Stomach smooth muscle (tissue), 2 donors: ENCODE data around the gene RCN2.
A peak's percentile ranks its signal among the peaks of the same experiment; 100 is the strongest.

ENCODE experiments used
- H3K27ac ChIP-seq: one replicate; pipeline ENCODE4 v1.7.0; 2013; ENCODE audit warnings: mild to moderate bottlenecking, low read length, inconsistent platforms
- H3K27me3 ChIP-seq, 2 donors: one replicate each; pipeline ENCODE4 v1.7.0; 2013; ENCODE audit warnings: low read length in 2 of 2; ENCODE audit not compliant: insufficient read depth in 2 of 2, control insufficient read depth in 1 of 2
- H3K36me3 ChIP-seq, 2 donors: one replicate each; pipeline ENCODE4 v1.7.0; 2013; ENCODE audit warnings: low read length in 2 of 2; ENCODE audit not compliant: control insufficient read depth in 2 of 2, insufficient read depth in 2 of 2
- H3K4me1 ChIP-seq: one replicate; pipeline ENCODE4 v1.7.0; 2013; ENCODE audit warnings: low read length; ENCODE audit not compliant: control insufficient read depth, insufficient read depth
- H3K4me3 ChIP-seq, 2 donors: one replicate each; pipeline ENCODE4 v1.7.0; 2013; ENCODE audit warnings: low read length in 2 of 2
- H3K9ac ChIP-seq, 2 donors: one replicate each; pipeline ENCODE4 v1.7.0; 2013; ENCODE audit warnings: low read length in 2 of 2, mild to moderate bottlenecking in 1 of 2
- H3K9me3 ChIP-seq, 2 donors: one replicate each; pipeline ENCODE4 v1.7.0; 2013; ENCODE audit warnings: low read length in 2 of 2; ENCODE audit not compliant: control insufficient read depth in 2 of 2
- donor health status: healthy.
- donor health status: Pancreatic carcinoma.

The RCN2 gene

DNA sequence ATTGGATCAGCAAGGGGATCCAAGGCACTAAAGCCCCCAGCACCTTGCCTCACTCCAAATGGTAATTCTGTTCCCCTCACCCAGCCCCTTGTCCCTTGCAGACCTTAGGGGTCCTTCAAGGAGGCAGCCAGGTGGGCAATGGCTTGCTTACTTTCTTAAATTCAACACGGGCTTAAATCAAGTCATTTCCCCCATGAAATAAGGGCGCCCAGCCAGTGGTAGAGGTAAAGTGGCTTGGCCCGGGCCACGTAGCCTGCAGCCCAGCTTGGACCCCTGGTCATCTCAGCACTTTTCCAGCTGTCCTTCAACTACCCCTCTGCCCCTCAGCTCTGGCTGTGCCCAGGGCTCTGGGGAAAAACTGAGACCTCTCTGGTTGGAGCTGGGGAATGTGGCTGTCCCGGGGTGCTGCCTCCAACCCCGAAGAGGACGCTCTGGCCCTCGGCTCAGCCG, 64.6 kb downstream of the RCN2 start:
- H3K27ac ChIP-seq, result no peak overlapping the region
- H3K27me3 ChIP-seq, result no peaks in the 10 kb centered on the region
- peak overlapping the region in 1 of 2 donors; percentile 55 for H3K4me3 ChIP-seq
- no peaks in the 10 kb centered on the region for H3K9me3 ChIP-seq
- H3K9ac ChIP-seq, result no peak overlapping the region
- no peaks in the 10 kb centered on the region for H3K36me3 ChIP-seq
- H3K4me1 ChIP-seq, result peaks cover 25% of the 10 kb centered on the region

DNA sequence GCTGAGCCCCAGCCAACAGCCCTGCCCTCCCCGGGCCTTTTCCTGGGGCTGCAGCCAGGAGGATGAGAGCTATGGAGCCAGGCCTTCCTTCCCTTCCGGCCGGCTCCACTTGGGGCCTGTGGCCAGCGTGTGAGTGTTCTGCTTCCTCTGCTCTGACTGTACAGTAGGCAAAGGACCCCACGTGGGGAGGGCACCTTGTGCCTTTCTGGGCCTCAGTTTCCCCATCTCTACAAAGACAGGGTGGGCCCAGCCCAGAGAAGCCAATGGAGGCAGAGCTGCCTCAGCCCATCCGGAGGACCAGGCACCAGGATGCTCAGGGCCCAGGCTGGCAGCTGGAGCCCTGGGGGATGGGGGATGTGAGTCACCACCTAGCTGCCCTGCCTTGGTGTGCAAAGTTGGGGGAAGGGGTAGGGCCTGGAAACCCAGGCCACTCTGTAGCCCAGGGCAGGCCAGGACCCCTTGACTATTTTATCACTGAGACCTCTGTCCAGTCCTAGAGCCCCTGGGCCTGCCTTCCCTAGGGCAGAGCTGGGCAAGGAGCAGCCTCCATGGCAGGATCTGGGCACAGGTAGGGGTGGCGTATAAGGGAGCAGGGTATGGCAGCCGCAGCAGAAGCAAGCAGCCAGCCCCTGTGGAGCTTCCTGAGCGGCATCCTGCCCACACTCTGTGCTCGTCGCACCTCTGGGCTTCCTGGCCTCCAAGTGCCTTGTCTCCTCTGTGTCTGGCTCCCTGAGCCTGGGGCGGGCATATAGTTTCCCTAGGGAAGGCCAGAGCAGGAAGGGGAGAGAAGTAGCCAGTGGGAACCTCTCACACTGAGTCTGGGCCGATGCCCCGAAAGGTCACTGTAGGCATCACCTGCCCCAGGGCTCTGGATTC, 65.2 kb downstream of the RCN2 start:
- no peaks in the 10 kb centered on the region for H3K9me3 ChIP-seq
- H3K36me3 ChIP-seq, result no peaks in the 10 kb centered on the region
- H3K27me3 ChIP-seq, result no peaks in the 10 kb centered on the region
- H3K4me1 ChIP-seq, result peaks cover 25% of the 10 kb centered on the region
- H3K4me3 ChIP-seq, result peak overlapping the region in 1 of 2 donors; percentile 55
- no peak overlapping the region for H3K9ac ChIP-seq
- no peak overlapping the region for H3K27ac ChIP-seq

DNA sequence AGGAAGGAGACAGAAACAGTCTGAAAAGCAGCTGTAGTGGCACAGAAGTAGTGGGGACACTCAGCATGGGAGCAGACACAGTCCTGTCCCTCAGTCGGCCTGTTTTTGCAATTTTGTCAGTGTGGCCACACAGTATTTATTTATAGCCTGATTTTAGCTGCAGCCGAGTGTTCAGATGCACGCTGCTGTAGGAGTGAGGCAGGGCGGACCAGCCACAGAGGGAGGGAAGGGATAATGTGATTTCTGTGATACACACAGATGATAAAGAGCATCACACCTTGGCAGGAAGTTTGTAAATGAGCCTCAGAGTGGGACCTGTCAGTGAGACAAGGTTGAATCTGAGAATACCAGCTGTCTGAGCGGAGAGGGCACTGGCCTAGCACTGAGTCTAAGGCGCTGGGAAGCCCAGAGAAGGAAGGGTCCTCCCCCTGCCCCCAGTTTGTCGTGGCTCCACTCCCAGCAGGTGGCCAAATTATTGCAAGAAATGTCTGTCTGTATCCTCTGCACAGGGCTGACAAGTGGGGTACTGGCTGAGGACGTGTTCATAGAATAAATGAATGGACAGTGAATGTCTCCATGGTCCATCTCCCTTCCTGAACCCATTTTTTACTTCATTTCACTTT, 67.2 kb downstream of the RCN2 start:
- Histone ChIP-seq H3K9ac (no peak overlapping the region), H3K27me3 (no peaks in the 10 kb centered on the region), H3K4me1 (peaks cover 25% of the 10 kb centered on the region), H3K27ac (no peak overlapping the region), H3K36me3 (no peaks in the 10 kb centered on the region), H3K9me3 (no peaks in the 10 kb centered on the region), H3K4me3 (no peak overlapping the region)

DNA sequence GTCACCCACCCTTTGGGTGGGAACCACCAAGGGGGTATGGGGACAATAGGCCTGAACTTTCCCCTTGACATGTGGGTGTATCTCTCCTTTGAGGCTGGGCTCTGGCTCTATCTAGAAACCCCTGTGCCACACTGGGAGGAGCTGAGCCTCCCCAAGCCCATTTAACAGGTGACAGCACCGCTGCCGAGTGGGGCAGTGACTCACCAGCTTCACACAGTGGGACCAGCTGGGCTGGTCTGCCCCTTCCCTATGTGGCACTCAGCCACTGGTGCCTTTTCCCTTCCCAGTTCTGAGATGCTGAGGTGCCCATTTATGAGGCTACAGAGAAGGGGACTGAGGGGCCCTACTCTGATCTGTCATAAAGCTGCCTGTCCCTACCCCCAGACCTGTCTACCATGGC, 68.4 kb downstream of the RCN2 start:
- H3K9ac ChIP-seq, result no peak overlapping the region
- no peaks in the 10 kb centered on the region for H3K9me3 ChIP-seq
- peaks cover 20% of the 10 kb centered on the region for H3K4me1 ChIP-seq
- no peak overlapping the region for H3K27ac ChIP-seq
- no peaks in the 10 kb centered on the region for H3K36me3 ChIP-seq
- H3K4me3 ChIP-seq, result no peak overlapping the region
- H3K27me3 ChIP-seq, result no peaks in the 10 kb centered on the region

DNA sequence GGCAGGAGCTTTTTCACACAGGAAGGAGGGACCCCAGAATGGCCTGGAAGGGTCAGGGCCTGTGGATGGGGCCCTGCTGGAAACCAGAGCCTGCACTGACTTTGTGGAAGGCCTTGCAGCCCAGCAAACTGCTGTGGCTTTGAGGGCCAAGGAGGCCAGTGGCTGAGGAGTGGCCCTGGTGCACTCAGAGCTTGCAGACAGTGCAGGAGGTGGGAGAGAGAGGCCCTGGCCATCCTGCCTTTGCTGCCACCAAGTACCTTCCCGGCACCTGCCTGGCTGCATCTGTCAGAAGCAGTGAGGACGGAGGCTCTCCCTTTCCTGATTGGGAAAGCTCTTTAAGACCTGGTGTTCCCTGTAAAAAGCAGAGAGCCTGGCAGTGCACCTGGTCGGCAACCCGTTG, 69.8 kb downstream of the RCN2 start:
- Histone ChIP-seq H3K9me3 (no peaks in the 10 kb centered on the region), H3K4me3 (no peak overlapping the region), H3K27ac (no peak overlapping the region), H3K4me1 (peaks cover 11% of the 10 kb centered on the region), H3K36me3 (no peaks in the 10 kb centered on the region), H3K27me3 (no peaks in the 10 kb centered on the region), H3K9ac (no peak overlapping the region)

DNA sequence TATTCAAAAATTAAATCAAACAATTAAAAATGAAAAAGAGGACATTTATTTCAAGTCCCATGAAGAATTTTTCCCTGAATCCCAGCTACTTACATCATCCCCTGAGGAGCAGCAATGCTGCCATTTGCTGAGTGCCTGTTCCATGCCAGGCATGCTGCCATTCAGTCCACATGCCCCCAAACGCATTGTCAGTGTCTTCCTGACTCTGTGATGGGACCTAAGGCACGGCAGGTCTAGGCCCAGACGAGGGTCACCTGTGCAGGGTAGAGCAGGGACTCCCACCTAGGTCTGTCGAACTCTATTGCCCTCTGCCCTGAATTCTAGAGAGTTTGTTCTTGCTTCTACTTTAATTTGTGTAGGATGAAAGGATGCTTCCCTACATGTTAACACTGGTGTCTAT, 70.4 kb downstream of the RCN2 start:
- H3K4me1 ChIP-seq, result peaks cover 5% of the 10 kb centered on the region
- no peak overlapping the region for H3K4me3 ChIP-seq
- H3K9me3 ChIP-seq, result no peaks in the 10 kb centered on the region
- no peaks in the 10 kb centered on the region for H3K27me3 ChIP-seq
- no peak overlapping the region for H3K9ac ChIP-seq
- H3K36me3 ChIP-seq, result no peaks in the 10 kb centered on the region
- H3K27ac ChIP-seq, result no peak overlapping the region

DNA sequence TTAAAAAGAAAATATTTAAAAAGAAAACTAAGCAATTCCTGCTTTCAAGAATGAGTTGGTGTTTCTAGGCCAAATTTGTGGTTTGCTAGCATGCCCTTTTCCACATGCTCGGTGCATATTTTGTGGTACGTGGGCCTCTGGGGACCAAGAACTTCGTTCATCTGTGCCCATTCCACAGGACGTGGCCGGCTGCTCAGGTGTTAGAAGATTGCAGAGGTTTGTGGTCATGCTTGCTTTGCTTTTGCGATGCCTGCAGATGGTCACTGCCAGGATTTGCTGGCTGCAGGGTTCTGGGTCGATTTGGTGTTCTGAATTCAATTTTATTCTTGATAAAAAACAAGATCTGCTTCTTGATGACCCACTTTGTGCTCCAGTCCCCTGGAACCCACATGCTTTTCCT, 70.9 kb downstream of the RCN2 start:
- Histone ChIP-seq H3K27ac (no peak overlapping the region), H3K4me1 (peaks cover 2% of the 10 kb centered on the region), H3K9me3 (no peaks in the 10 kb centered on the region), H3K36me3 (no peaks in the 10 kb centered on the region), H3K4me3 (no peak overlapping the region), H3K27me3 (no peaks in the 10 kb centered on the region), H3K9ac (no peak overlapping the region)

DNA sequence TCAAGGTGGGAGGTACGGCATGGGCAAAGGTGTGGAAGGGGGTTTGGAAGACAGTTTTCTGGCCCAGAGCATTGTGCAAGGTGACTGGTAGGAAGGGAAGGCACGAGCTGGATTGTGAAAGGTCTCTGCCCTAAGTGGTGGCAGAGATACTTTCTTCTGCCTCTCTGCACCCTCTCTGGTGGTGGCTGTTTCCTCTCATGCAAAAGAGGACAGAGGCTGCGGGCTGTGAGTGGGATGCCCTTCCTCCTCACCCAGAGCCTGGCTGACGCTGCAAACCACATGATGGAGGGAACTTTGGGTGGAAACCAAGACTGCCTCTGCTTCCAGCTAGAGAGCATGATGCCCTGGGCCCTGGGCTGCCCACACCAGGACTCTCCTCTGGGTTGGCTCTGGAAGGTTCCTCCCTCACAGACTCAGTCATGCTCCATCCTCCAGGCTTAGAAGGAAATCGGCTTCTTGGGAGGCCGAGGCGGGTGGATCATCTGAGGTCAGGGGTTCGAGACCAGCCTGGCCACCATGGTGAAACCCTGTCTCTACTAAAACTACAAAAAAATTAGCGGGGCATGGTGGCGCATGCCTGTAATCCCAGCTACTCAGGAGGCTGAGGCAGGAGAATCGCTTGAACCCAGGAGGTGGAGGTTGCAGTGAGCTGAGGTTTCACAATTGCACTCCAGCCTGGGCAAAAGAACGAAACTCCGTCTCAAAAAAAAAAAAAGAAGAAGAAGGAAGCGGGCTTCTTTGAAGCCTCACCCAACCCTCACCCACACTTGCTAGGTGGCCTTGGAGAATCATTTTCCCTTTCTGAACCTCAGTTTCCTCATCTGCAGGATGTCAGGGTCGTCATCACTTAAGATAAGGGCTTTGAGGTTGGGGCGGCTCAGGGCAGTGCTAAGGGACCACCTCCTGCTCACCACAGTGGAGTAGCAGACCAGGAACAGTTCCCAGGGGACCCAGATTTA, 71.7 kb downstream of the RCN2 start:
- H3K27me3 ChIP-seq, result no peaks in the 10 kb centered on the region
- no peak overlapping the region for H3K4me3 ChIP-seq
- H3K36me3 ChIP-seq, result no peaks in the 10 kb centered on the region
- no peaks in the 10 kb centered on the region for H3K9me3 ChIP-seq
- no peak overlapping the region for H3K27ac ChIP-seq
- H3K9ac ChIP-seq, result no peak overlapping the region
- H3K4me1 ChIP-seq, result peaks cover 2% of the 10 kb centered on the region
